ENCODE results near the gene ZNF236.
"Not testable (repeated sequence)": the region's sequence is repeated elsewhere in the genome, so short reads cannot be mapped to it uniquely, and the experiment has no call there.

The ZNF236 gene

GRCh38 chr18:76927223-76927725 lies 104.9 kb downstream of the ZNF236 start:
- in situ Hi-C loops (cut with HindIII; ENCODE audit: low pct_ligation_motif_present, low pct_unique_long_range_greater_than_20kb, low sequenced_read_pairs) = no loop called here
- no peak for DNase-seq

- in situ Hi-C loops (cut with HindIII; ENCODE audit: low pct_ligation_motif_present, low pct_unique_long_range_greater_than_20kb, low sequenced_read_pairs) = no loop called here
Observed at GRCh38 chr18:76928179-76928868, 106.0 kb downstream of the ZNF236 start.

GRCh38 chr18:76931171-76931570 lies 108.8 kb downstream of the ZNF236 start:
- in situ Hi-C loops (cut with HindIII; ENCODE audit: low pct_ligation_motif_present, low pct_unique_long_range_greater_than_20kb, low sequenced_read_pairs) = no loop called here

More at GRCh38 chr18:76928179-76928868, 106.0 kb downstream of the ZNF236 start:
- DNase-seq = no peak

GRCh38 chr18:76932026-76932819 lies 109.9 kb downstream of the ZNF236 start:
- no peak for DNase-seq
- in situ Hi-C loops (cut with HindIII; ENCODE audit: low pct_ligation_motif_present, low pct_unique_long_range_greater_than_20kb, low sequenced_read_pairs) = no loop called here

More at GRCh38 chr18:76931171-76931570, 108.8 kb downstream of the ZNF236 start:
- no peak for DNase-seq

DNA sequence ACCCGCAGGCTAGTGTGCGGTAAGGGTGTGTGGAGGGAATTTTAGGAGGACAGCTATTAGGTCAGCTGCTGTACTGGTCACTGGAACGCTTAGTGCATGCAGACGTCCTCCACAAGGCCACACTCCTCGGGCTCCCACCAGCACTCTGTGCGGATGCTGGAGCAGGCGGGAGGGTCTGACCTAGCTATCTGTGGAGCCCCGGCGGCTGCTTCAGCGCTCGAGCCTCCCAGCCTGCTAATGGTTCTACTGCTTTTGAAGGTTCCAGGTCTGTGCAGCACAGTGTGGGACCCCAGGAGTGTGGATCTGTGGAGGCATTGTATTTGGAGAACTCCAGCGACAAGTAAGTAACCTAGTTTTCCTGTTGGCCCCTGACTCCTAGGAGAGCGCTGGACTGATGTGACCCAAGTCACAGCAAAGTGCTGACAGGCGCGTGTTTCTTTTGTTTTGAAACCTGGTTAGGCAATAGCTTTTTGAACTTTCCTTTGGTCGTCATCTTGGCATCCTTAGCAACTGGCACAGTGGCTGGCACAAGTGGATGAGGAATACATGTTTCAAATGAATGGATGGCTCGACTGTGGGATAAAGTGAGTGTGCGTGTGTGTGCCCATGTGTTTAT lies 113.5 kb downstream of the ZNF236 start:
- no peak for DNase-seq
- in situ Hi-C loops (cut with HindIII; ENCODE audit: low pct_ligation_motif_present, low pct_unique_long_range_greater_than_20kb, low sequenced_read_pairs) = no loop called here

DNA sequence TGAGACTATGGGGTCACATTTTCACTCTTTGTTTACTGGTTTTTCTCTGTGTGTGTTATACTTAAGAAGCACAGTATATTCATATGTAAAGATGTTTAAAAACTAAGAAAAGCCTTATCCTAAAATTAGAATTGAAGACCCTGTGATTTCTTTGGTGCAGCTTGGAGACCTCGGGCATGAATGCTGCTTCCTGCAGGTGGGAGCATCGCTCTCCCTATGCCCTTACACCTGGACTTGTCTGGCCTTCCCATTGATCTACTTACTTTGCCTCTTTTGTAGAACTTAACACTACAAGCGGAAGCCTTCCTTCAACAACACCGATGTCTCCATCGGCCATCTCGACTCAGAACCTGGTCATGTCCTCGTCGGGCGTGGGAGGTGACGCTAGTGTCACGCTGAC lies 114.5 kb downstream of the ZNF236 start:
- no peak for DNase-seq
- in situ Hi-C loops (cut with HindIII; ENCODE audit: low pct_ligation_motif_present, low pct_unique_long_range_greater_than_20kb, low sequenced_read_pairs) = no loop called here

DNA sequence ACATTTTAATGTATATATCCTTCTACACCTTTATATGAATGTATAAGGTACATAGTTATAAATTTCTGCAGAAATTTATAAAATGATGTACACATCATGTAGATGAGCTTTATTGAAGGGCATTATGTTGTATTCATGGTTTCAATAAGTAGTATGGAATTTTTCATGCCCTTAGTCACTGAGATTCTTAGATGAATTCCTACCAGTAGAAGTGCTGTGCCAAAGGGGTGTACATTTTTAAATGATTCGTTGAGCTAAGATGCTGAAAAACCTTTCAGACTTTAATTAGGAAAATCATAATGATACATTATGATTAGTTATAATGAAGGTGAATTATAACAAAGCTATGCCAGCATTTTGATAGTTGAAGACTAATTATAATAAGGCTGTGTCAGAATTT lies 115.2 kb downstream of the ZNF236 start:
- in situ Hi-C loops (cut with HindIII; ENCODE audit: low pct_ligation_motif_present, low pct_unique_long_range_greater_than_20kb, low sequenced_read_pairs) = no loop called here
- no peak for DNase-seq

- no peak for DNase-seq
- in situ Hi-C loops (cut with HindIII; ENCODE audit: low pct_ligation_motif_present, low pct_unique_long_range_greater_than_20kb, low sequenced_read_pairs) = no loop called here
Observed at GRCh38 chr18:76938619-76939018, 116.3 kb downstream of the ZNF236 start.

DNA sequence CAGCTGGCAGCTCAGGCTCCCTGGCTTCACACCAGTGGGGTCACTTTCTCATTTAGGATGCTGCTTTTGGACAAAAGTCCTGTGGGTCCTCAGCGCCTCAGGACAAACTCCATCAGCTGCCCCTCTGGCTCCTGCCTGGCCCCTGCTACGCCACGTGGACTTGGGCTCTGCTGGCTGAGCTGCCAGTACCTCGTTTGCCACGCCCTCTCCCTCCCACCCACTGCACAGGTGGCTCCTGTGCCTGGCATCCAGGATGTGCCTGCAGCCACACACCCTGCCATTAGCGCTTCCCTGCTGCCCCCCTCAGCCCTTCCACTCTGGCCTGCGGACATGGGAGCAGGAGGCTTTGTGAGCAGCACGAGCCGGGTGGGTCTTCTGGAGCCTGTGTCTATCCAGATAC lies 118.9 kb downstream of the ZNF236 start:
- in situ Hi-C loops (cut with HindIII; ENCODE audit: low pct_ligation_motif_present, low pct_unique_long_range_greater_than_20kb, low sequenced_read_pairs) = no loop called here
- DNase-seq = no peak

DNA sequence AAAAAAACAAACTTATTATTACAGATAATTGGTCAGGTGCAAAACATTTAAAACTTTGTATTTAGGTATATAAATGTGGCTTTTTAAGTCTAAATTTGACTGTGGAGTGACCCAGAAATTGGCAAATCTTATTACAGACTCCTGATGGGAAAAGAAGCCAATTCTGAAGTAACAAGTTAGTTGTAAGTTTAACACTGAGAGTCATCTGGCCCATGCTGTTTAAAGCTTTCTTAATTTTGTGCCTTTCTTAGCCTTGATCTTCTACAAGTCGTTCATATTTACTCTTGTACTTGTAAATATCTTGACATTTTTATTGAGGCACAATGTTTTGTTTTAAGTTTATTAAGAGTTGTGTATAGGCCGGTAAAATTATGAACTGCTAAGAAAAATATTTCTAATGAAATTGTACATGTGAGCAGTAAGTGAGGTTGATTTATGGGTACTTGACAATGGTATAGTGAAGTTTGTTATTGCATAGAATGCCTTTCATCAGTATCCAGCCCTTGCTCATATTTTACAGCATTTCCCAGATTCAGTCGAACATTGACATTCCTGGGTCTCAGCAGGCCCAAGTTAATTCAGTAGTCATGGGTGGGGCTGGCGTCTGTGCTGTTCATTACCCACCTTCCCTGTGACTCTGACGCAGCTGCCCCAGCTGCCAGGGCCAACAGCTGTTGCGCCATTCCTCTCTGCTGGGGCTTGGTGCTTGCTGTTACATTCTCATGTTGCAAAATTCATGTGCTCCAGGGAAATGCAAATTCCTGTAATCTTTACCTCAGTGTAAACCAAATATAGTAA lies 121.4 kb downstream of the ZNF236 start:
- DNase-seq = no peak
- in situ Hi-C loops (cut with HindIII; ENCODE audit: low pct_ligation_motif_present, low pct_unique_long_range_greater_than_20kb, low sequenced_read_pairs) = no loop called here

GRCh38 chr18:76944346-76944745 lies 122.0 kb downstream of the ZNF236 start:
- in situ Hi-C loops (cut with HindIII; ENCODE audit: low pct_ligation_motif_present, low pct_unique_long_range_greater_than_20kb, low sequenced_read_pairs) = not testable (repeated sequence)

DNA sequence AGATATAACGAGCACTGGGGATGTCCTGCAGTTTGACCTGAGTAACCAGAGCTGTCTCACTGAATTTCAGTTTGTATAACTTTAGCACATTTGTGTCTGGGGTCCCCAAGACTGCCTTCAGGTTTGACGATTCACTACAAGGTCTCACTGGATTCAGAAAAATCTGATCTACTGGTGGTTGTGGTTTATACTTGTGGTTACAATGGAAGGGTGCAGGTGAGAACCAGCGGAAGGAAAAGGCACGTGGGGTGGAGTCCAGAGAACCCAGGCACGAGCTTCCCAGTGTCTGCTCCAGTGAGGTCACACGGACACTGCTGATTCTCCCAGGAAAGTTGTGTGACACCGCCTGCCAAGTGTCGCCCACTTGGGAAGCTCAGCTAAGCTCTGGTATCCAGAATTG lies 126.0 kb downstream of the ZNF236 start:
- in situ Hi-C loops (cut with HindIII; ENCODE audit: low pct_ligation_motif_present, low pct_unique_long_range_greater_than_20kb, low sequenced_read_pairs) = no loop called here

More at GRCh38 chr18:76944346-76944745, 122.0 kb downstream of the ZNF236 start:
- DNase-seq = not testable (repeated sequence)

GRCh38 chr18:76951456-76952247 lies 129.3 kb downstream of the ZNF236 start:
- DNase-seq = no peak
- in situ Hi-C loops (cut with HindIII; ENCODE audit: low pct_ligation_motif_present, low pct_unique_long_range_greater_than_20kb, low sequenced_read_pairs) = no loop called here

More for the DNA sequence above, 126.0 kb downstream of the ZNF236 start:
- no peak for DNase-seq

GRCh38 chr18:76952747-76953146 lies 130.4 kb downstream of the ZNF236 start:
- no peak for DNase-seq

GRCh38 chr18:76953156-76953555 lies 130.8 kb downstream of the ZNF236 start:
- no peak for DNase-seq
- in situ Hi-C loops (cut with HindIII; ENCODE audit: low pct_ligation_motif_present, low pct_unique_long_range_greater_than_20kb, low sequenced_read_pairs) = no loop called here

More at GRCh38 chr18:76952747-76953146, 130.4 kb downstream of the ZNF236 start:
- in situ Hi-C loops (cut with HindIII; ENCODE audit: low pct_ligation_motif_present, low pct_unique_long_range_greater_than_20kb, low sequenced_read_pairs) = no loop called here

GRCh38 chr18:76953583-76954233 lies 131.4 kb downstream of the ZNF236 start:
- in situ Hi-C loops (cut with HindIII; ENCODE audit: low pct_ligation_motif_present, low pct_unique_long_range_greater_than_20kb, low sequenced_read_pairs) = no loop called here

DNA sequence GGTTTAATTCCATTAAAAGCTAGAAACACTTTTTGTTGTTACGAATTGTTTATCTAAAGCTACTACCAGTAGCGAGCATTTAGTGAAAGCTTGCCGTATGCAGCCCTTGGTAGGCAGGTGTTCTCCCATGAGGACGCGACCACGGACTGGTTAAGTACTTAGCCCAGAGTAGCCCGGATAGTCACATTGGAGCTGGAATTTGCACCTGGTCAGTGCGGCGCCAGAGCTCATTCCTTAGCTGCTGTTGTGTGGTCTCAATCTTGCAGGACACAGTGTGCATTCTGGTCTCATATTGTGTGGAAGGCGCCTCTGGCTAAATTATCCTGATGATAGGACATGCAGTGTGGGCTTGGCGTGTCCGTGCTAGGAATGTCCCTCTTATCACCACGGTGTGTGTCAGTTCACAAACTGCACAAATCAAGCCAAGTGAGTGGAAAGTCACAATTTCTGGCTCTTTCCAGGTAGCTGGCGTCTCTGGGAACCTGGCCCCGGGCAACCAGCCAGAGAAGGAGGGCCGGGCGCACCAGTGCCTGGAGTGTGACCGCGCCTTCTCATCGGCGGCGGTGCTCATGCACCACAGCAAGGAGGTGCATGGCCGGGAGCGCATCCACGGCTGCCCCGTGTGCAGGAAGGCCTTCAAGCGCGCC lies 133.3 kb downstream of the ZNF236 start:
- DNase-seq = no peak
- in situ Hi-C loops (cut with HindIII; ENCODE audit: low pct_ligation_motif_present, low pct_unique_long_range_greater_than_20kb, low sequenced_read_pairs) = no loop called here

More at GRCh38 chr18:76953583-76954233, 131.4 kb downstream of the ZNF236 start:
- no peak for DNase-seq

Data from ACHN (cell line).